ENCODE measurements around the gene PCDHGA5.
"Not testable (repeated sequence)": the region's sequence is repeated elsewhere in the genome, so short reads cannot be mapped to it uniquely, and the experiment has no call there.

PCDHGA5 gene

DNA sequence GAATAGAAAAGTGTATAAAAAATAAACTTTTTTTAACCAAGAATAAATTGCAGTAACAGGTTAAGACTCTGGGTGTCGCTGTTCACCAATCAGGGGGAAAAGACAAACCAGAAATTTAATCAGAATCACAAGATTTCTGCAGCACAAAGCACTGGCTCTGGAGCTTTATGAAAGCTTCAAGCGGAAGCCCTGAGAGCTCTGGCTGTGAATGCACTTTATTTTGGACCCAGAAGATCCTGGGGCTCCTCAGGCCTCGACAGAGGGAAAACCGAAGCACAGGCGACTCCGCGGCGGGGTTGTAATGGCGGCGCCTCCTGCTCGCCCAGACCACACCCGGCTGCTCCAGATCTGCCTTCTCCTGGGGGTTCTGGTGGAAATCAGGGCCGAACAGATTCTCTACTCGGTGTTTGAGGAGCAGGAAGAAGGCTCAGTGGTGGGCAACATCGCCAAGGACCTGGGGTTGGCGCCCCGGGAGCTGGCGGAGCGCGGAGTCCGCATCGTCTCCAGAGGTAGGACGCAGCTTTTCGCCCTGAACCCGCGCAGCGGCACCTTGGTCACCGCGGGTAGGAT lies 9.0 kb upstream of the PCDHGA5 start, which contains the start of gene PCDHGA4:
TSS of gene PCDHGA4 (plus strand) at position 122 of the 570 bp plus-strand sequence. CDS start at position 209, 87 bp downstream.
- DNase-seq: no peak

DNA sequence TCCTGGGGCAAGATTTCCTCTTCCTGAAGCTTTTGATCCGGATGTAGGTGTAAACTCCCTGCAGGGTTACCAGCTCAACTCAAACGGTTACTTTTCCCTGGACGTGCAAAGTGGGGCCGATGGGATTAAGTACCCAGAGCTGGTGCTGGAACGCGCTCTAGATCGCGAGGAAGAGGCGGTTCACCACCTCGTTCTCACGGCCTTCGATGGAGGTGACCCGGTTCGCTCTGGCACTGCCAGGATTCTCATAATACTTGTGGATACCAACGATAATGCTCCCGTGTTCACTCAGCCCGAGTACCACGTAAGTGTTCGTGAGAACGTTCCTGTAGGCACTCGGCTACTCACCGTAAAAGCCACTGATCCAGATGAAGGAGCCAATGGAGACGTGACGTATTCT lies 8.3 kb upstream of the PCDHGA5 start:
- no peak for DNase-seq

DNA sequence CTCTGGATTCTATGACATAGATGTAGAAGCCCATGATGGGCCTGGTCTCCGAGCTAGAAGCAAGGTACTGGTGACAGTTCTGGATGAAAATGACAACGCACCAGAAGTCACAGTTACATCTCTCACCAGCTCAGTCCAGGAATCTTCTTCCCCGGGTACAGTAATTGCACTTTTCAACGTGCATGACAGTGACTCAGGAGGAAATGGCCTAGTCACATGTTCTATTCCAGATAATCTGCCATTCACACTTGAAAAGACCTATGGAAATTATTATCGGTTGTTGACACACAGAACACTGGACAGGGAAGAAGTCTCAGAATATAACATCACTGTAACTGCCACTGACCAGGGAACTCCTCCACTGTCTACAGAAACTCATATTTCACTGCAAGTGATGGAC lies 7.8 kb upstream of the PCDHGA5 start:
- no peak for DNase-seq

DNA sequence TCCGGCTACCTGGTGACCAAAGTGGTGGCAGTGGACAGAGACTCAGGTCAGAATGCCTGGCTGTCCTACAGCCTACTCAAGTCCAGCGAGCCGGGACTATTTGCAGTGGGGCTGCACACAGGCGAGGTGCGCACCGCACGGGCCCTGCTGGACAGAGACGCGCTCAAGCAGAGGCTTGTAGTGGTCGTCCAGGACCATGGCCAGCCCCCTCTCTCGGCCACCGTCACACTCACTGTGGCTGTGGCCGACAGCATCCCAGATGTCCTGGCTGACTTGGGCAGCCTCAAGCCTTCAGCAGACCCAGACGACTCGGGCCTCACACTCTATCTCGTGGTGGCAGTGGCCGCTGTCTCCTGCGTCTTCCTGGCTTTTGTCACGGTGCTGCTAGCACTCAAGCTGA lies 7.0 kb upstream of the PCDHGA5 start:
- DNase-seq: no peak

DNA sequence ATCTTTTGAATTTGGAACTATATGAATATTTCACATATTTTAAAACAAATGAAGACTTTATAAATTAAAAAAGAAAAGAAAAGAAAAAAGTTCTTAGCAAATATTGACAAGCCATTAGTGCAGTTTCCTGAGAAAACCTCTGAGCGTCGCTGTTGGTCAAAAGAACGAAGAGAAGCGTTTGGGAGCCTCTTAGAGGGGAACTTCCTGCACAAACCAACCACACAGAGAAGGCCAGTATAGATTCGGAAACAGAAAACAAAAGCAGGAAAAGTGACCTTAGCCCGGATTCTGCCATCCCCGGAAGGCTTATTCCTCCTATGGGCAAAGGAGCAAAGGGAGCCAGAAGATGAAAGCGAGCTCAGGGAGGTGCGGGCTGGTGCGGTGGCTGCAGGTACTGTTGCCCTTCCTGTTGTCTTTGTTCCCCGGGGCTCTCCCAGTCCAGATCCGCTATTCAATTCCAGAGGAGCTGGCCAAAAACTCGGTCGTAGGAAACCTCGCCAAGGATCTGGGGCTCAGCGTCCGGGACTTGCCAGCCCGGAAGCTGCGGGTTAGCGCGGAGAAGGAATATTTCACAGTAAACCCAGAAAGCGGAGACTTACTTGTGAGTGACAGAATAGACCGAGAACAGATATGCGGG lies 4.1 kb upstream of the PCDHGA5 start, which contains the start of gene PCDHGB2:
TSS of gene PCDHGB2 (plus strand) at position 205 of the 637 bp plus-strand sequence. CDS start at position 347, 142 bp downstream.
- DNase-seq: no peak

DNA sequence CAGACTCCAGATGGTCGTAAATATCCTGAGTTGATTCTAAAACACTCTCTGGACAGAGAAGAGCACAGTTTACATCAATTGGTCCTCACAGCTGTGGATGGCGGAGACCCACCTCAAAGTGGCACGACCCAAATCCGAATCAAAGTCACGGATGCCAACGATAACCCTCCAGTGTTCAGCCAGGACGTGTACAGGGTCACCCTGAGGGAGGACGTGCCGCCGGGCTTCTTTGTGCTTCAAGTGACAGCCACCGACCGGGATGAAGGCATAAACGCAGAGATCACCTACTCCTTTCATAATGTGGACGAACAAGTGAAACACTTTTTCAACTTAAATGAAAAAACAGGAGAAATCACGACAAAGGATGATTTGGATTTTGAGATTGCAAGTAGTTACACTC lies 3.3 kb upstream of the PCDHGA5 start:
- no peak for DNase-seq

DNA sequence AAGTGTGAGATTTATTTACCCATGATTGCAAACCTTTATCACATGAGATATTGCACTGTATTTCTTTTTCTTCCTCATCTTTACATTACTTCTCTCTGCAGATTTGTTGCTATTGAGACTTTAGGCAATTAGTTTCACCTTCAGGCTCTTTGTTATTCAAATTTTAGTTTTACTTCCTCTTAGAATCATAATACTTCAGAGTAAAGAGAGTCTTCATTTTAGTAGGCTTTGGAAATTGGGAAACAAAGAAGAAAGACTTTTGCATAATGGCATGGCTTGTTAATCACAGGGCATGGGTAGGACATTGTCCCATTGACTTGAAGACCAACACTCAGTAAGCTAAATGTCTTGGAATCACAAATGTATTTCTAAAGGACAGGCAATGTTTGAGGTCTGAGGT lies 1.2 kb upstream of the PCDHGA5 start:
- DNase-seq: no peak

DNA sequence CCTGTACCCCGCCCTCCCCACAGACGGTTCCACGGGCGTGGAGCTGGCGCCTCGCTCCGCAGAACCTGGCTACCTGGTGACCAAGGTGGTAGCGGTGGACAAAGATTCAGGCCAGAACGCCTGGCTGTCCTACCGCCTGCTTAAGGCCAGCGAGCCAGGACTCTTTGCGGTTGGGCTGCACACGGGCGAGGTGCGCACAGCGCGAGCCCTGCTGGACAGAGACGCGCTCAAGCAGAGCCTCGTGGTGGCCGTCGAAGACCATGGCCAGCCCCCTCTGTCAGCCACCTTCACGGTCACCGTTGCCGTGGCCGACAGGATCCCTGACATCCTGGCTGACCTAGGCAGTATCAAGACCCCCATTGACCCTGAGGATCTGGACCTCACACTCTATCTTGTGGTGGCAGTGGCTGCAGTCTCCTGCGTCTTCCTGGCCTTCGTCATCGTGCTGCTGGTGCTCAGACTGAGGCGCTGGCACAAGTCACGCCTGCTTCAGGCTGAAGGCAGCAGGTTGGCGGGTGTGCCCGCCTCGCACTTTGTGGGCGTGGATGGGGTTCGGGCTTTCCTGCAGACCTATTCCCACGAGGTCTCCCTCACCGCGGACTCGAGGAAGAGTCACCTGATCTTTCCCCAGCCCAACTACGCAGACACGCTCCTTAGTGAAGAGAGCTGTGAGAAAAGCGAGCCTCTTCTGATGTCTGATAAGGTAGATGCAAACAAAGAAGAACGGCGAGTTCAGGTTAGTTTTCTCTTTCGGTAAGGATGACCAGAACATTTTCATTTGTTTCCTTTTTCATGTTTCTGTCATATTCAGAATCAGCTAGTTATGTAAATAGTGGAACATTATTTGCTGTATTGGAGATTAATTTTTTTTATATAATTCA lies 2.3 kb downstream of the PCDHGA5 start:
- no peak for DNase-seq

DNA sequence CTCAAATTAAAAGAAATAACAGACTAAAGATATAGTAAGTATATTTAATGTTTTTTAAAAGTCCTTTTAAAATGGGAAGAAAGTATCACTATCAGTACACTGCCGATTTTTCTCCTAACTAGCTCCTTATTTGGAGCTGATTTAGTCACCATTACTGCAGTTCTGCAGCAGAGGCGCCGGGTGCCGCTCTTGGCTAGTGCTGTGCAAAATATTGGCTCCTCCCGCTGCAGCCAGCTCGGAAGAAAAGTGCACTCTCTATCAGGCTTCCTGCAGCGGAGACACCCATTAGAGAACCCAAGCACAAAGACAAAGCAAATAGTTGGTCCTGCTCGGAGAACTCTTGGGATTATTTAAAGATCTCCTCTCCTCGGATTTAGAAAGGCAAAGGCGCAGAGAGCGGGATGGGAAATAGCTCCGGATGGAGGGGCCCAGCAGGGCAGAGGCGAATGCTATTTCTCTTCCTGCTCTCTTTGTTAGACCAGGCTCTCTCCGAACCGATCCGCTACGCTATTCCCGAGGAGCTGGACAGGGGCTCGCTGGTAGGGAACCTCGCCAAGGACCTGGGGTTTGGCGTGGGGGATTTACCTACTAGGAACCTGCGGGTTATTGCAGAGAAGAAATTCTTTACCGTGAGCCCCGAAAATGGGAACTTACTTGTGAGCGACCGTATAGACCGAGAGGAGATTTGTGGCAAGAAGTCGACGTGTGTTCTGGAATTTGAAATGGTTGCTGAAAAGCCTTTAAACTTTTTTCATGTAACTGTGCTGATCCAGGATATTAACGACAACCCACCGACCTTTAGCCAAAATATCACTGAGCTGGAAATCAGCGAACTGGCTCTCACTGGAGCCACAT lies 6.3 kb downstream of the PCDHGA5 start, which contains the start of gene PCDHGB3:
TSS of gene PCDHGB3 (plus strand) at position 249 of the 855 bp plus-strand sequence. CDS start at position 402, 153 bp downstream.
- DNase-seq: peak; percentile 8 to 15

DNA sequence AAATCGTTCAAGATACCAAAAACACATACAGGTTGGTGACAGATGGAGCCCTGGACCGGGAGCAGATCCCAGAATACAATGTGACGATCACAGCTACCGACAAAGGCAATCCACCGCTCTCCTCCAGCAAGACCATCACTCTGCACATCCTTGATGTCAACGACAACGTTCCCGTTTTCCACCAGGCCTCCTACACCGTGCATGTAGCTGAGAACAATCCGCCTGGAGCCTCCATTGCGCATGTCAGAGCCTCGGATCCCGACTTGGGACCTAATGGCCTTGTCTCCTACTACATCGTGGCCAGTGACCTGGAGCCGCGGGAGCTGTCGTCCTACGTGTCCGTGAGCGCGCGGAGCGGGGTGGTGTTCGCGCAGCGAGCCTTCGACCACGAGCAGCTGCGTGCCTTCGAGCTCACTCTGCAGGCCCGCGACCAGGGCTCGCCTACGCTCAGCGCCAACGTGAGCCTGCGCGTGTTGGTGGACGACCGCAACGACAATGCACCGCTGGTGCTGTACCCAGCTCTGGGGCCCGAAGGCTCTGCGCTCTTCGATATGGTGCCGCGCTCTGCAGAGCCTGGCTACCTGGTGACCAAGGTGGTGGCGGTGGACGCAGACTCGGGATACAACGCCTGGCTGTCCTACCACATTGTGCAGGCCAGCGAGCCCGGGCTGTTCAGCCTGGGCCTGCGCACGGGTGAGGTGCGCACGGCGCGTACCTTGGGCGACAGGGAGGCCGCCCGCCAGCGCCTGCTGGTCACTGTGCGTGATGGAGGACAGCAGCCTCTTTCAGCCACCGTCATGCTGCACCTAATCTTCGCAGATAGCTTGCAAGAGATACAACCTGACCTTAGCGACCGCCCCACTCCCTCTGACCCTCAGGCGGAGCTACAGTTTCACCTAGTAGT lies 7.9 kb downstream of the PCDHGA5 start:
- no peak for DNase-seq

DNA sequence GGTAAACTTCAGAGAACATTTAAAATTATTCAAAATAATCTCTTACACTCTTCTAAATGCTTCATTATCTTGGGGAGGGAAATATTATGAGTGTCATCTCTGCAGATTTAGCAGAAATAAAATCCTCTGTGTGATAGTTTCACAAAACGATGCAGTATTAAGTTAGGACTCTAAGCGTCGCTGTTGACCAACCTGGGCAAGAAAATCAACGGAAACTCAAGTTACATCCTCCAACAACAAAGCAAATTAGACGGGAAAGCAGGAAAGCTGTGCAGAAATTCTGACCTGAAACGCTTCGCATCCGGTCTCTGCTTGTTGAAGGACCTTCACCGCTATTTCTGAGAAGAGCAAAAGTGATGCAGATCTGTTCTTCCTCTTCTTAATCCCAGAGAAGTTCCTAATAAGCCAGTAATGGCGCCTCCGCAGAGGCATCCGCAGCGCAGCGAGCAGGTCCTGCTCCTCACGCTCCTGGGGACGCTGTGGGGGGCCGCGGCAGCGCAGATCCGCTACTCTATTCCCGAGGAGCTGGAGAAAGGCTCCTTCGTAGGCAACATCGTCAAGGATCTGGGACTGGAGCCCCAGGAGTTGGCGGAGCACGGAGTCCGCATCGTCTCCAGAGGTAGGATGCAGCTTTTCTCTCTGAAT lies 9.8 kb downstream of the PCDHGA5 start, which contains the start of gene PCDHGA6:
TSS of gene PCDHGA6 (plus strand) at position 219 of the 645 bp plus-strand sequence. CDS start at position 412, 193 bp downstream.
- no peak for DNase-seq

DNA sequence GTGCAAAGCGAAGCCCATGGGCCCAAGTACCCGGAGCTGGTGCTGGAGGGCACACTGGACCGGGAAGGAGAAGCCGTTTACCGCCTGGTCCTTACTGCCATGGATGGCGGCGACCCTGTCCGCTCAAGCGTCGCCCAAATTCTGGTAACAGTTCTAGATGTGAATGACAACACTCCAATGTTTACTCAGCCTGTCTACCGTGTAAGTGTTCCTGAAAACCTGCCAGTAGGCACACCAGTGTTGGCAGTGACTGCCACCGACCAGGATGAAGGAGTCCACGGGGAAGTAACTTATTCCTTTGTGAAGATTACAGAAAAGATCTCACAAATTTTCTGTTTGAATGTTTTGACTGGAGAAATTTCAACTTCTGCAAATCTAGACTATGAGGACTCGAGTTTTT lies 10.7 kb downstream of the PCDHGA5 start:
- DNase-seq: no peak

DNA sequence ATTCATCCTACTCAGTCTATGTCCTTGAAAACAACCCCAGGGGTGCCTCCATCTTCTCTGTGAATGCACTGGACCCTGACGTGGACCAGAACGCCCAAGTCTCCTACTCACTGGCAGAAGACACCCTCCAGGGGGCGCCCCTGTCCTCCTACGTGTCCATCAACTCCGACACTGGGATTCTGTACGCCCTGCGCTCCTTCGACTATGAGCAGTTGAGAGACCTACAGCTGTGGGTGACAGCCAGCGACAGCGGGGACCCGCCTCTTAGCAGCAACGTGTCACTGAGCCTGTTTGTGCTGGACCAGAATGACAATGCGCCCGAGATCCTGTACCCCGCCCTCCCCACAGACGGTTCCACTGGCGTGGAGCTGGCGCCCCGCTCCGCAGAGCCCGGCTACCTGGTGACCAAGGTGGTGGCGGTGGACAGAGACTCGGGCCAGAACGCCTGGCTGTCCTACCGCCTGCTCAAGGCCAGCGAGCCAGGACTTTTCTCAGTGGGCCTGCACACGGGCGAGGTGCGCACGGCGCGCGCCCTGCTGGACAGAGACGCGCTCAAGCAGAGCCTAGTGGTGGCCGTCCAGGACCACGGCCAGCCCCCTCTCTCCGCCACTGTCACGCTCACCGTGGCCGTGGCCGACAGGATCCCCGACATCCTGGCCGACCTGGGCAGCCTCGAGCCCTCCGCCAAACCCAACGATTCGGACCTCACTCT lies 11.6 kb downstream of the PCDHGA5 start:
- DNase-seq: not testable (repeated sequence)

DNA sequence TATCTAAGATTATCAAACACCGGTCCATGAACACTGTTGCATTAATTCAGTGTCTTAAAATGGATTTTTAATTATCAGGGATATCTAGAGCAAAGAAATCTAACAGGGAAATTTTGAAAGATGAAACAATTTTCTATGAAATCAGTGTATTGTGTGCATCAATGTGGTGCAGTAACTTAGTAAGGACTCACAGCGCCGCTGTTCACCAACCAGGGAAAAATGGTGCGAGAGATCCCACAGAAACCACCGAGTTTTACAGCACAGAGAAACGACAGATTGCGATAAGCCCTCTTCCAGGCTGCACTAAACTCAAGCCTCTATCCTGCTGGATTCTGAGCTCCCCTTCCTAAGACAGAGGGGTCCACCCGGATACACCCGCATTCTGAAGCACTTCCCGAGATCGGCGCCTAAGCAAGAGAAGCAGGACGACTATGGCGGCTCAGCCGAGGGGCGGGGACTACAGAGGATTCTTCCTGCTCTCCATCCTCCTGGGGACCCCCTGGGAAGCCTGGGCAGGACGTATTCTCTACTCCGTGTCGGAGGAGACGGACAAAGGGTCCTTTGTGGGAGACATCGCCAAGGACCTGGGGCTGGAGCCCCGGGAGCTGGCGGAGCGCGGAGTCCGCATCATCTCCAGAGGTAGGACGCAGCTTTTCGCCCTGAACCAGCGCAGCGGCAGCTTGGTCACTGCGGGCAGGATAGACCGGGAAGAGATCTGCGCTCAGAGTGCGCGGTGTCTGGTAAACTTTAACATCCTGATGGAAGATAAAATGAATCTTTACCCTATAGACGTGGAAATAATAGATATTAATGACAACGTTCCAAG lies 18.7 kb downstream of the PCDHGA5 start, which contains the start of gene PCDHGA7:
TSS of gene PCDHGA7 (plus strand) at position 274 of the 826 bp plus-strand sequence. CDS start at position 432, 158 bp downstream.
- no peak for DNase-seq

DNA sequence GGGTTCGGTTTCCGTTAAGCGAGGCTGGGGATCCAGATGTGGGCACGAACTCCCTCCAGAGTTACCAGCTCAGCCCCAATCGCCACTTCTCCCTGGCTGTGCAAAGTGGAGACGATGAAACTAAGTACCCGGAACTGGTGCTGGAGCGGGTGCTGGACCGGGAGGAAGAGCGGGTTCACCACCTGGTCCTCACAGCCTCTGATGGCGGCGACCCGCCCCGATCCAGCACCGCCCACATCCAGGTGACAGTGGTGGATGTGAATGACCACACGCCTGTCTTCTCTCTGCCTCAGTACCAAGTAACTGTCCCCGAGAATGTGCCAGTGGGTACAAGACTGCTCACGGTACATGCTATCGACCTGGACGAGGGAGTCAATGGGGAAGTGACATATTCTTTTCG lies 19.4 kb downstream of the PCDHGA5 start:
- no peak for DNase-seq

DNA sequence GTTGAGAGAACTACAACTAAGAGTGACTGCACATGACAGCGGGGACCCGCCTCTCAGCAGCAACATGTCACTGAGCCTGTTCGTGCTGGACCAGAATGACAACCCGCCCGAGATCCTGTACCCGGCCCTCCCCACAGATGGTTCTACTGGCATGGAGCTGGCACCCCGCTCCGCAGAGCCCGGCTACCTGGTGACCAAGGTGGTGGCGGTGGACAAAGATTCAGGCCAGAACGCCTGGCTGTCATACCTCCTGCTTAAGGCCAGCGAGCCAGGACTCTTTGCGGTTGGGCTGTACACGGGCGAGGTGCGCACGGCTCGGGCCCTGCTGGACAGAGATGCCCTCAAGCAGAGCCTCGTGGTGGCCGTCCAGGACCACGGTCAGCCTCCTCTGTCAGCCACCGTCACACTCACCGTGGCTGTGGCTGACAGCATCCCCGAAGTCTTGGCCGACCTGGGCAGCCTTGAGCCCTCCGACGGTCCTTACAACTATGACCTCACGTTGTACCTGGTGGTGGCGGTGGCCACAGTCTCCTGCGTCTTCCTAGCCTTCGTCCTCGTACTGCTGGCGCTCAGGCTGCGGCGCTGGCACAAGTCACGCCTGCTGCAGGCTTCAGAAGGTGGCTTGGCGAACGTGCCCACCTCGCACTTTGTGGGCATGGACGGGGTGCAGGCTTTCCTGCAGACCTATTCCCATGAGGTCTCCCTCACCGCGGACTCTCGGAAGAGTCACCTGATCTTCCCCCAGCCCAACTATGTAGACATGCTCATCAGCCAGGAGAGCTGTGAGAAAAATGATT lies 20.7 kb downstream of the PCDHGA5 start:
- no peak for DNase-seq

DNA sequence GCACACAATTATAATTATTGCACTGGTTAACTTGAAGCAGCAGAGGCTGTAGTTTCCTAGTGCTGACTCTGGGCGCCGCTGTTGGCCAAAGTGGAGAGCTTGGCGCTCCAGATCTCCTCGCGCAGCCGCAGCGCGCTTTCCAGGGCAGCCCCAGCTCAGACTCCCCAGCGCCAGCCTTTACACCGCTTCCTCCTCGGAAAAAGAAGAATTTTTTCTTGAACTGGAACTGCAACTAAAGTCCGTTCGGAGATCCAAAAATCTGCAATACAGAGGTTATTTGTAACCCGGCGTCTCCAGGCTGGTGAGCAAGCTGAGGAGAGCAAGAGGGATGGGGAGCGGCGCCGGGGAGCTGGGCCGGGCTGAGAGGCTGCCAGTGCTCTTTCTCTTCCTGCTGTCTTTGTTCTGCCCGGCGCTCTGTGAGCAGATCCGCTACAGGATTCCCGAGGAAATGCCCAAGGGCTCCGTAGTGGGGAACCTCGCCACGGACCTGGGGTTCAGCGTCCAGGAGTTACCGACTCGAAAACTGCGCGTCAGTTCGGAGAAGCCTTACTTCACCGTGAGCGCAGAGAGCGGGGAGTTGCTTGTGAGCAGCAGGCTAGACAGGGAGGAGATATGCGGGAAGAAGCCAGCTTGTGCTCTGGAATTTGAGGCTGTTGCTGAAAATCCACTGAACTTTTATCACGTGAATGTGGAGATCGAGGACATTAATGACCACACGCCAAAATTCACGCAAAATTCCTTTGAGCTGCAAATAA lies 23.8 kb downstream of the PCDHGA5 start, which contains the start of gene PCDHGB4:
TSS of gene PCDHGB4 (plus strand) at position 142 of the 755 bp plus-strand sequence. CDS start at position 329, 187 bp downstream.
- peak in 1 of 2 experiments; percentile 16 for DNase-seq

Data from stimulated activated CD4-positive, alpha-beta T cell treated with anti-CD3 and anti-CD28 coated beads, Interleukin-4, amount 100 ng/mL, for 4 hours (primary cell).